Renal pelvis (tissue), 4 donors: ENCODE results near the gene ST7. TPM values are rescaled to one million over a fixed set of nuclear protein-coding genes. Genes with fewer than 3 reads are reported as not detected.
"Not testable (repeated sequence)": the region's sequence is repeated elsewhere in the genome, so short reads cannot be mapped to it uniquely, and the experiment has no call there.

Experiments
- DNase-seq: peaks from one replicate; pipeline ENCODE4 v3.0.0-alpha.2; 2013
- polyA plus RNA-seq, 3 donors: library from polyadenylated mRNA; unstranded; fragments of 120-200 nt; gene quantifications; one replicate each; pipeline ENCODE4 v1.2.1, GENCODE V29; 2013; ENCODE audit not compliant: insufficient read length in 3 of 3

Gene ST7
- polyA plus RNA-seq, 3 donors = 26.3 to 29.9 (median 29.3) TPM

DNA sequence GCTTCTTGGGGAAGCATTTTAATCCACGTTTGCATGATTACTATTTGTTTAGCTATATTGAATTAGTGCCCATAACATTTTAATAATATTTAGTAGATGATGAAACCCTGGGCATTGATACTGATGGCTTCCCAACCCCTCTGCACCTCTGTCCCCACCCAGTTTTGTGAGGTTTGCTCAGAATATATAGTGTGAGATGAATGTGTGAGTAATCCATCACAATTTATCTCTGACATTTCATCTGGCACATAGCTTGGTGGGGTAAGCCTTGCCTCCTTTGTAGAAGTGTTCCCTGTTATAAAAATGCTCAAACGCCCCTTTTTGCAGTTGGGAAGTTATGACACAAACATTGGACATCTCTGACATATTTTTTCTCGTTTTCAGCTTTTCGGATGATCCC is 265.4 kb downstream of the ST7 start:
- DNase-seq = no peak

DNA sequence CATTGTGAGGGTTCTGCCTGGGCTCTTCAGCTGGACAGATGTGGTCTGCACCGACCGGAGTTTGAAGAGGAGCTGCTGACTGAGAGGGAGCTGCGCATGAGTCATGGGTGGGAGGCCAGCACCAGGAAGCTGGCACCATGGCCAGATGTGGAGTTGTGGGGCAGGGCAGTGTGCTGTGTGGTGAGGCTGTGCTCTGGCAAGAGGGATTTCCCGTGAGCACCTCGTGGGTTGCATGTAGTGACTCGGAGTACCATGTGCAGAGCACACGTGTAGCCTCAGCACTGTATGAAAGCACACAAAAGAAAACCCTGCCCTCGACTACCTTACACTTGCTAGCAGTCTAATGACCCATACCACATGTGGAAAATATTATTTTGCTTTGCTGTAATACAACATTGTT is 266.2 kb downstream of the ST7 start:
- DNase-seq = no peak

DNA sequence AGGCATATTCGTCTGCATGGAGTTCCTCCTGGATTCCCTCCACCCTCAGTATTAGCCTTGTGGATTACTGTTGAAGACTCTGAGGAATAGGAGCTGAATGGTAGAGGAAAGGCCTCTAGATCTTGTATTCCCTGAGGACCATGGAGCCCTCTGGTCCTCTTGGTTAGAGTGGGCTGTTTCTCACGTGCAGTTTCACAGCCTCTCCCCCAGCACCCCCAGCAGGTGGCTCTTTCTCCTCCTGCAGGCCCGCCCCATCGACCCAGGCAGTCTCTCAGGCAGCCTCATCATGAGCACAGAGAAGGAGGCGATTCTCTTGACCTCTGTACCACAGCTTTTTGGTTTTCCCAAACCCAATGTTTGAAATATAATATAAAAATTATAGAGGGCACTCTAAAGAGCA is 267.5 kb downstream of the ST7 start:
- DNase-seq = no peak

DNA sequence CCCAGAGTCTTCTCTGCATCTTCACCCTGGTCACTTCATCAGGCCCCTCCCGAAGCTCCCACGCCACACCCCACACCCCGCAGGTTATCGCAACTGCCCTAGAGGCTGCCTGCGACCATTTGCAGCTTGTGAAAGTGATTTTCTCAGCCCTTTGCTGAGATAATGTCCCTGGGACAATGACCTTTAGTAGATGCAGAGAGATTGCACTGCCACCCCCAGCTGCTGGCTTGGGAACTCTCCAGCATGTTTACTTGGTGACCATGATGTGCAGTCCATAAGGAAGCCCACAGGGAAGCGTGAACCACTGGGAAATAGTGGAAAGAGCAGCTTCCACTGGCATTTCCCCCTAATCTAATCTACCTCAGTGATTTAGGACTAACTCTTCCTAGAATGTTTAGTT is 272.2 kb downstream of the ST7 start:
- DNase-seq = no peak

DNA sequence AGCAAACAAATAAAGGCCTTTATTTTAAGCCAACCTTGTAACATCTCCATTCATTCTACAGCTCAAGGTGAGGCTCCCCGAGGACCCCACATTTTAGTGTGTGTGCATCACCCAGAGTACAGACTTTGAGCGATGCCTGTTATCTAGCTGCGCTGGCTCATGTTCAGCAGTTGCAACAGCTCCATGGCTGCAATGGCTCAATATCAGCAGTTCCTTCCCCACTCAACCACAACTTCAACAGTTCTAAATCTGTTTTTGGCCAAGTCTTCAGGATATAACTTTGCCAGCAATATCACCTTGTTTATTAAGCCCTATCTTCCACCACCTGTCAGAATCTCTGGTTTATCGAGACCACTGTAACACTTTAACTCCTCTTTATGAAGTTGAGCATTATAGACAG is 273.8 kb downstream of the ST7 start:
- no peak for DNase-seq

DNA sequence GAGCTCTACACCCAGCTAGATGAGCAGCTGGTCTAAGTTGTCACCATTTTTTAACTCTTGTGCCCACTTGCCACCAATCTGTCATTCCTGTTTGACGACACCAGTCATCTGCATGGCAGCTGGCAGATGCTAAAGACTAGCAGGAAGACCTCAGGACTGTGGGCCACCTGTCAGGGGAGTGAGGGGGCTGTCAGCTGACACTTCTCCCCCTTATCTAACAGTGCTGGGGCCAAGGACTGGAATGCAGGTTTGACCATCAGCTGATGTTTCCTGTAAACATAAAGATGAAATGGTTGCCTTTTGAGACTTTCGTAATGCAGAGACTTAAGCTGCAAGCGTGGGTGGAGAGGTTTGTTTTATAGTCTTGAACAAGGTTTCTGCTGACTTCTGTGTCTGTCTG is 276.0 kb downstream of the ST7 start:
- no peak for DNase-seq

DNA sequence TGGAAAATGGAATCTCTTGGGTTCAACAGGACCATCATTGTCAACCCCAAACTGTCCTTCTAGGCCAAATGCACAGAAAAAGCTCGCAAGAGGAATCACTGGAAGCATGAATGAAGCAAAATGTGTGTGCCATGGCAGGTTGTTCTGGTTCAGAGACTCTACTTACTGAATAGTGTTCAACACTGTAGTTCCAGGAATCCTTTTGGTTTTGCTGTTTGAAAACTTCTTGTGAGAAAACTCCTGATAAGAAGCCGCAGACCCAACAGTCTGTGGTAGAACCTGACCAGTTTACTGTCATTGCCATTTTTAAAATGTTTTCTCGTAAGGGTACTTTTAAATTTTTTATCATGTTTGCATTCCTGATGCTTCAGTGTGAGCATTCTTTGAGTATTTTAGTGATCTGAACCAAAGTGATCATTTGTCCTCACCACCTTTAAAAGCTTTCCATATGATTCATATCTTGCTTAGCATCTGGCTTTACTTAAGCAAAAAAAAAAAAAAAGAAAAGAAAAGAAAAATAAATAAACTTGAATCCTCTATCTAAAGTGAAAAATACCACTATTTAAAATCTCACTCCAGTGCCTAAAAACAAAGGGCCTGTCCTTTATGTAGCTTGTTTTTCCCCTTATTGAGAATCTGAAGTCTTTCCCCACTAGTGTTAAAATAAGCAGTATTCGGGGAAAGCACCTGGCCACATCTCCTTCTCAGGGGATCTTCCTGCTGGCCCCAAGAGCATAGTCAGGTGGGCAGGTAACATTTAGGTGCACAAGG is 277.2 kb downstream of the ST7 start:
- no peak for DNase-seq

DNA sequence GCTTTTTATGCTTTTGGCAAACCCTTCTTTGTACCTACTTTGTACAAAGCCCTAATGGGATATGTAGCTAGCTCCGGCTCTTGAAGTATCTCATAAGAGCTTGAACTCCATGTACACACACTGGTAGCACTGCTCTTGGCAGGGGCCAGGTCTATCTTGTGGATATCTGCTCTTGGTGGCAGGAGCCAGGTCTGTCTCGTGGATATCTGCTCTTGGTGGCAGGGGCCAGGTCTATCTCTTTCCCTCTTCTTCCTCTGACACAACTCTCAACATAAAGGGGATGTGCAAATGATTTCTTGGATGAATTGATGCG is 277.7 kb downstream of the ST7 start:
- DNase-seq = no peak

DNA sequence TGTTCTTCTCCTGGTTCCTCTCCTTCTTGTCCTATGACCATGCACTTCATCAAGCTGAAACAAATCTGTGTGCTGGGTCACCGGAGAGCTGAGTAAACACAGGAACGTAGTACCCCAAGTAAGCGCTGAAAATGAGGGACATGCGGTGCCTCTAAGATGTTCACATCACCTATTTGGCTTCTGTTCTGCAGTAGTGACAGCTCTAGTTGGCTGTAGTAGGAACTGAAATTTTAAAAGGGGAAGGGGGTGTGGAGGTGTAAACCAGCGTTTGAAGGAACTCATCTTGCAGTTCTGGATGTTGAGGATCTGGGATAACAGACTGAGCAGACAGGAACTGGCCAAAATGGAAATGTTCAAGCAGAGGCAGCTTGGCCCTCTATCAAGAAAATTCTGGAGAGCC is 284.3 kb downstream of the ST7 start:
- DNase-seq = no peak

DNA sequence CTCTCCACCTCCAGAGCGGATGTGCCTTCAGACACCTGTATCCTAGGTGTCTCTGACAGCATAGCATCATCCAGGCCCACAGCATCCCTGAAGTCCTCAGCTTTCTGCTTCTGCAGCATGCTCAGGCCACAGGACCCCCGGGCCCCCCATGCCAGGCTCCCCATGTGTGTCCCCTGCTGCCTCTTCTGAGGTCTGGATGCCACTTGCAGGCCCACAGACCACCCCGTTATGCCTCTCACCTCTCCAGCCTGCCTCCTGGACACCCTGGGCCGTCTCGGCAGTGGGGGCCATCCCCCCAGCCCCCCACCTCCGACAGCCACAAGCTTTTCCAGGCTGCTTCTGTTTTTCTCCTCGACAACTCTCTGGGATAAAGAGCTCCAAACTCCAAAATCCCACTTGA is 285.2 kb downstream of the ST7 start:
- no peak for DNase-seq

DNA sequence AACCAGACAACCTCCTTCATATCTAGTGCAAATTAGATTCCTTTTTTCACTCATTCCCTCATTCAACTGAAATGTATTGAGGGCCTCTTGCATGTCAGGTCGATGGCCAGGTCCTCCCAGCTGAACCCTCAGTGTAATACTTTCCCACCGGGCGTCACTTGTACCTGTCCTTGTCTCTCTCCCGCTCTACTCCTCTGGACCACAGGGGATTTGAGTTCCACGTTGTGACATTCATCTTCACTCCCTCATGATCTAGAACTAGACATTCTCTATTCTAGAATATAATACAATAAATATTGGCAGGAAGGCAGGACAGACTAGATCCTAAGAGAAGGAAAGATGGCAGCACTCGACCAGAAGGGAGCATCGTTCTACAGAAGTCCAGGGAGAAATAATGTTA is 285.6 kb downstream of the ST7 start:
- DNase-seq = no peak

DNA sequence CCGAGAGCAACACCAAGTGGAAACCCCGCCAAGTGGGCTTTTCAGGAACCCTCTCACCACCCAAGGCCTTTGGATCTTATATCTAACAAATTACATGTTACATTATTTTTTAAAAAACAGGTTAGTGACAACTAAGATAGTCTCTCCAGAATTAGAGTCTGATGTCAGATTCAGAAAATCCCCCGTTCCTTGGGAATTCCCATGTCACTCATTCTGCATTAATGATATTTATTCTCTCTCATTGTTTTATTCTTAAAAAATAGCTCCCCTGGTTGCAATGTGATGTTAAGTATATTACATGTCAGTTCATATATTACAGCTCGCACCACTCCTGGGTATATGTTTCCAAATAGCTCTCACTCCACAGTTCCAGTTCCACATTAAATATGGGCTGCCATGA is 287.8 kb downstream of the ST7 start:
- no peak for DNase-seq

DNA sequence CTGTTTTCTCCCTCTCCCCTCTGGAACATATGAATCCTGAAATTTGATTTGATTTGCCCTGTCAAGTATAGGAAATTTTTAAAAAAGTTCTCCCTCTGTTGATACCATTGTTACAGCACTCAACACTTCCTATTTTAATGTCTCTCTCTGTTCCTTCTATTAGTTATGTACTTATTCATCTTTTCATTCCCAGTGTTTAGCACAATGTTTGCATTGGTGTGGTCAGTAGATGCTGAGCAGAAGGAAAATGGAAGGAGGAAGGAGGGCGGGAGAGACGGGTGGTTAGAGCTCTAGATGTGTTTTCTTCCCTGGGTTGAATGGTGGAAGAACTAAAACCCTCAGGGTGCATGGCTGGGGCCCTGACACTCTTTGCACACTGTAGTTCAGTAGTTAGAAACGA is 290.1 kb downstream of the ST7 start:
- no peak for DNase-seq

DNA sequence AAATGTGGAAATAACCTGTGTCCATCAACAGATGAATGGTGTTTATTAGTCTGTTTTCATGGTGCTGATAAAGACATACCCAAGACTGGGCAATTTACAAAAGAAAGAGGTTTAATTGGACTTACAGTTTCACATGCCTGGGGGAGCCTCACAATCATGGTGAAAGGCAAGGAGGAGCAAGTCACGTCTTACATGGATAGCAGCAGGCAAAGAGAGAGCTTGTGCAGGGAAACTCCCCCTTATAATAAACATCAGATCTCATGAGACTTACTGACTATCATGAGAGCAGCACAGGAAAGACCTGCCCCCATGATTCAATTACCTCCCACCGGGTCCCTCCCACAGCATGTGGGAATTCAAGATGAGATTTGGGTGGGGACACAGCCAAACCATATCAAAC is 292.4 kb downstream of the ST7 start:
- not testable (repeated sequence) for DNase-seq

DNA sequence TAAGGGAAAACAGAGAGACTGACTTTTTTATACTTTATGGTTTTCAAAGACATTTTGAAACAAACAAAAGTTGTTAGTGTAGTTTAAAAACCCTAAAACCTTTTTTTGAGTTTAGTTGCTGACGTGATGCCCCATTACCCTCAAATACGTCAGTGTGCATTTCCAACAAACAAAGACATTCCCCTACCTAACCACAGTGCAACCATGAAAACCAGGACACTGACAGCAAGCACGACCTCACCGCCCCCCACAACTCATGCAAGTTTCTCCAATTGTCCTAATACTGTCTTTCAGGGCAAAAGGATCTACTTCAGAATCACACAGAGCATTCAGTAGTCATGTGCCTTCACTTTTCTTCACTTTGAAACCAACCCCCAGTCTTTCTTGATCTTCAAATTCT is 294.5 kb downstream of the ST7 start:
- DNase-seq = peak; percentile 4

DNA sequence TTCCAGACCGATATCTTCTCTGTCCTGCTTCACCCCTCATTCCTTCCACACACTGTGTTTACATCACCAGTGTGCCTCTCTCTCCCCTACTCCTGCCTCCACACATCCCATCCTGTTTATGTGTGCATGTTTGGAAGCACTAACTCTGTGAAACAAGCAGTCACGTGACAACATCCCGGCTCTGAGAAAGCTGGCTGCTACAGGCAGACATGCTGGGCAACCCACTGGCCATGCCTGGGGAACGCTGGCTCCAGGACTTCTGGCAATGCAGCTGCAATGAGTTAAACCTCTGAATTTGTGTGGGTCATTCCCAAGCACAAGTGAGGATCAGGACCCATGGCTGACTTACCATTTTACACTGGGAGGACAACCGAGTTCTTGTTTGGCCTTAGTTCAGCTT is 295.5 kb downstream of the ST7 start:
- DNase-seq = no peak

DNA sequence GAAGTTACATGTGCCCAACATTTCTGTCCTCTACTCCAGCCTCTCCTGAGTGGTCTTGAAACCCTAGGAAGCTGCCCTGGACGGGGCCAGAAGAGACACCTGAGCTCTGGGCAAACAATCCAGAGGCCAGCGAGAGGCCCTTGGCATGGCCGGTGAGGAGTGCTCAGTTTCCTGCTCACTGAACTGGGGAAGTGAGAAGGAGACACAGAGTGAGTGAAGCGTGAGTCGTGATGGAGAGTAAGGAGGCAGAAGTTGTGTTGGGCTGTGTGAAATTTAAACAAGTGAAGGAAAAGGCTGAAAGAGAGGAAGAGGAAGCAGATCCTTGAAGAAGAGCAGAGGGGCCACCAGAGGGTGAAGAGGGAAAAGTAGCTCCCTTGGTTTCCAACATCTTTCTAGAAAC is 296.4 kb downstream of the ST7 start:
- DNase-seq = no peak

DNA sequence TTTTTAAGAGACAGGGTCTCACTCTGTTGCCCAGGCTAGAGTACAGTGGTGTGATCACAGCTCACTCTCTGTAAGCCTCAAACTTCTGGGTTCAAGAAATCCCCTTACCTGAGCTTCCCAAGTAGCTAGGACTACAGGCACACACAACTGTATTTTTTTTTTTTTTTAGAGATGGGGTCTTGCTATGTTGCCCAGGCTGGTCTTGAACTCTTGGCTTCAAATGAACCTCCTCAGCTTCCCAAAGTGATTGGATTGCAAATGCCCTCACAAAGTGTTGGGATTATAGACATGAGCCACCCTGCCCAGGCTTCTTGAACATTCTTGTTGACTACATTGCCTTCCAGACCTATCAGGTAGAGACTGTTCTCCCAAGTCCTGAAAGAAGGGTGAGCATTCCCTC is 296.9 kb downstream of the ST7 start:
- no peak for DNase-seq

DNA sequence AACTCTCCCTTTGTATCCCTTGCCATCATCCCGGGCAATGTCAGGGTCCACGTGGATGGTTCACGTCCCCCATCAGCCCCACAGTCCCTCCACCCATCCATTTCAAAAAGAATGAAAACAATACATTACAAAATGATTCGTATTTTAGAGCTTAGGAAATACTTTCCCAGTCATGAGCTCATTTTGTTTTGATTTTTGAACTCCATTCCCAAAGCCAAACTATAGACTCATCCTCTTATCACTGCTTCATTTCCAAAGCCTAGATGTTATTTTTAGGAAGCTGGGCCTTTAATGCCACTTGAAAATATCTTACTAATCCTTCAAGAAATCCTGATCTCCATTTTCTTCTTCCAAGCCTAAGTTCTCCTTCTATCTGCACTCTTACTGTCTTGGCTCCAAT is 297.5 kb downstream of the ST7 start:
- DNase-seq = no peak

DNA sequence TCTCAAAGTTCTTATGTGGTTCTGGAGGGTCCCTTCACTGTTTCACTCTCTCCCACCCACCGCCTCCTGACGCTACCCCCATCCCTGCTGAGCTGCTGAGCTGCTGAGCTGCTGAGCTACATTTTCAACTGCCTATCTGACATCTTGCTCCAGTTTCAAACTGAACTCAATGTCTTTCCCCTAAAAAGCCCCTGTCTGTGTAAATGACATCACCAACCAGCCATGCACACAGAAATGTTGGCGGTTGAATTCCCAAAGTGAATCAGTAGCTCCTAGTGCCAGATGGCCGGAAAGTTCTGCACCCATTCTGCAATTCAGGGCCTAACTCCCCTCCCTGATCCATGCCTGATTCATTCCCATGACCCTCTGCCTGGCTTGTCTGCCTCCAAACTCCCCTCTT is 298.4 kb downstream of the ST7 start:
- DNase-seq = no peak

DNA sequence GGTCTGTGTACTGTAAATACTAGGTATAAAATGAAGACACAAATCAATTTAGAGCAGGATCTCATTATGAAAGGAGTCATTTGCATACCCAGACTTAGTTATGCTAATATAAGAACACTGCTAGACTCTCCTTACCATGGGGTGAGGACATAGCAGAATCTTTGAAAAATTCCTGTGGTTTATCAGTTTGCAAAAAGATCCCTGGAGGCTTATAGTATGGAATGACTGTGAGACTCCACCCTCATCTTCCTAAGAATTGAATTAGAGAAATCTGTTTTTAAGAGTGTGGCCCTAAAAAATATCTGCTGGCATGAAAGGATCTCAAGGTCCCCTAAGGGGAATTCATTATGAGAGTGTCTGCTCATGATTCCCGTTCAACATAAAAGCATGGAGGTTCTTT is 306.3 kb downstream of the ST7 start:
- no peak for DNase-seq

DNA sequence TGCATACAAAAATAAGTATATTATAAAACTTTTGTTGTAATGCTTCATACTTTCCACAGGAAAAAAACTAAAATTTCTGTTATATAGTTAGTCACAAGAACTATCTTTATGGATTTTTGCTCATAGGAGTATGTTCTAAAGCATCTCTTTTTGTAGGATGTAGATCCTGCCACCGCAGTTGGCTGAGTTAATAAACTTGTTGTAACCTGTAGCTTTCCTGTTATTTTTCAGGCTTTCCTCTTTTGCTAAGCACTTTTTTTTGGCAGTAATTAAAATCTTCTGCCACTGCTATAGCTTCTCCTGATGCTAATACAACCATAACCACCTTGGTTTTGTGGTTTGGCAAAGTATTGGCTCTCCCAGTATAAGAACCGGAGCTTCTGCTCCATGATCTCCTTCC is 309.2 kb downstream of the ST7 start:
- no peak for DNase-seq

DNA sequence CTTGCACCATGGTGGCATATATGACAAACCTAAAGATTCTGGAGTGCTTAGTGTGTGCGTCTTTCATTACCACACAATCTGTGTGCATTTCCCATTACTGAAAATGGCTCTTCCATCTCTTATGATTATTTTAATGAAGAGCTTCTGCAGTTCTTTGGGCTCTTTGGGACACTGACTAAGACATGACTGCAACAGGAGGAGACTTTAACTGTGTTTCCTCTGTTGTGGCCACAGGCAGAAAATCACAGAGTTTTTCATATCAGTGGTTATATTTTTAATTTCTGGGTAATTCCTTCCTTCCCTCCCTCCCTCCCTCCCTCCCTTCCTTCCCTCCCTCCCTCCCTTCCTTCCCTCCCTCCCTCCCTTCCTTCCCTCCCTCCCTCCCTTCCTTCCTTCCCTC is 311.4 kb downstream of the ST7 start:
- no peak for DNase-seq

DNA sequence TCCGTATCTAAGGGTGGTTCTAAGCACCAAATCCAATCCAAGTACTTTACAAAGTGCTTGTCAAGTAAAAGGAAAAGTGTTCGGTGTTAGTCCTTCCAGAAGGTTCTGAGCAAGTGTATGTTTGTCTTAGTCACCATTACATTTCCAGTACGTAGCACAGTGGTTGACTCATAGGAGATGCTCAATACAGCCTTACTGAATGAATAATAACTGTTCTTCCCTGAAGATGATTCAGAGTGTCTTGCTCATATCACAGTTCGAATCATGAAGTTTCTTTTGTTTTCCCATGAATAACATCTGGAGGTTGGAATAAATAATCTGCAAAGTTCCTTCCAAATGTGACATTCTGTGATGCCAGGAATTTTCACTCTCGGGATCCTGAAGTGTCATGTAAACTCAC is 316.1 kb downstream of the ST7 start:
- DNase-seq = no peak

DNA sequence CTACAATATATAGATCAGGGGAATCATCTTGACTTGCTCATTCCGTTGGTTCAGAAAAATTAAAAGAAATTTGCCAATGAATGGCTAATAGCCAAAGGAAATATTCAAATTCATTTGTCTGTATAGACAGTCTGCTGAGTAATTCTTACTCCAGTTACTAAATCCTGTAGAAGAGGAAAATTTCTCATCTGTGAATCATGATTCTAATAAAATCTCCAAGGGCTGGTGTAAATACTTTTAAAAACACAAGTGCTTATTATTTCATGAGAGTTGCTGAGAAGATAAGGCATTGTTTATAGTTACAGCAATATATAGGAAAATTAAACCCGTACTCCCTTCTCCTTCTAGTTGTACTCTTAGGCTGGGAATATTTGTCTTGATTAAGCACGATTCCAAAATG is 316.6 kb downstream of the ST7 start:
- no peak for DNase-seq
